IMR-90 (cell line): ENCODE measurements around the gene IL1RAPL1. TPM values are rescaled to one million over a fixed set of nuclear protein-coding genes. Genes with fewer than 3 reads are reported as not detected.

ENCODE experiments used
- ATAC-seq: fragments of 200-7000 bp; cut with Tn5 transposase; 2 replicates; pipeline ENCODE4 v1.9.1; 2020; ENCODE audit warnings: low read depth, mild to moderate bottlenecking, moderate library complexity
- BruUV-seq: library from RNA; stranded (reverse); fragments of 400-500 nt; replicated peaks from 2 replicates; lab custom pipeline; 2021; lab: Mats Ljungman, UMichigan
- CTCF ChIA-PET: fragments of 300-600 bp; formaldehyde crosslinking; extraction: SDS; loops from one replicate; lab custom pipeline; 2021; ENCODE audit warnings: antibody characterized with exemption; lab: Yijun Ruan, JAX
- POLR2A ChIA-PET: fragments of 300-600 bp; sonication (Branson Sonifier 250); formaldehyde crosslinking; loops from one replicate; lab custom pipeline; 2022; ENCODE audit warnings: antibody characterized with exemption; ENCODE audit not compliant: unreplicated experiment; lab: Charles Lee
- DNase-seq: peaks from one replicate; pipeline ENCODE4 v3.0.0; 2013
- H2AFZ ChIP-seq: replicated peaks from 2 replicates; pipeline ENCODE3; 2013; ENCODE audit warnings: low read length, mild to moderate bottlenecking; ENCODE audit not compliant: poor library complexity
- H2AK5ac ChIP-seq: 2 replicates; pipeline ENCODE4 v1.6.1; 2013; ENCODE audit warnings: low read depth, low read length, inconsistent platforms
- H2AK9ac ChIP-seq: replicated peaks from 2 replicates; pipeline ENCODE3; 2013; ENCODE audit warnings: mild to moderate bottlenecking, low read depth, low read length, moderate library complexity; ENCODE audit not compliant: poor library complexity
- H2BK120ac ChIP-seq: 2 replicates; pipeline ENCODE4 v1.6.1; 2013; ENCODE audit warnings: low read depth, low read length, inconsistent platforms
- H2BK15ac ChIP-seq: 3 replicates; pipeline ENCODE4 v1.6.1; 2013; ENCODE audit warnings: low read depth, low read length, inconsistent platforms
- H2BK20ac ChIP-seq: 2 replicates; pipeline ENCODE4 v1.6.1; 2013; ENCODE audit warnings: low read depth, mild to moderate bottlenecking, inconsistent platforms, low read length, moderate library complexity
- H2BK5ac ChIP-seq: 2 replicates; pipeline ENCODE4 v1.6.1; 2013; ENCODE audit warnings: mild to moderate bottlenecking, low read depth, low read length, inconsistent platforms; ENCODE audit not compliant: poor library complexity, severe bottlenecking
- H3K14ac ChIP-seq: replicated peaks from 2 replicates; pipeline ENCODE4 v1.6.1; 2013; ENCODE audit warnings: low read depth, low read length, inconsistent platforms
- H3K18ac ChIP-seq: 2 replicates; pipeline ENCODE4 v1.6.1; 2013; ENCODE audit warnings: low read depth, low read length, control low read depth
- H3K23ac ChIP-seq: 2 replicates; pipeline ENCODE4 v1.6.1; 2013; ENCODE audit warnings: low read depth, low read length, inconsistent platforms
- H3K27ac ChIP-seq: 2 replicates; pipeline ENCODE4 v1.5.1; 2013; ENCODE audit warnings: mild to moderate bottlenecking, control low read depth, low read length; ENCODE audit not compliant: insufficient read depth
- H3K27me3 ChIP-seq: 2 replicates; pipeline ENCODE4 v1.6.1; 2013; ENCODE audit warnings: low read length; ENCODE audit not compliant: control insufficient read depth, insufficient read depth
- H3K36me3 ChIP-seq: 2 replicates; pipeline ENCODE4 v1.6.1; 2013; ENCODE audit warnings: low read length, mixed read lengths; ENCODE audit not compliant: control insufficient read depth, insufficient read depth
- H3K4ac ChIP-seq: 2 replicates; pipeline ENCODE4 v1.6.1; 2013; ENCODE audit warnings: low read depth, low read length, inconsistent platforms
- H3K4me1 ChIP-seq: 2 replicates; pipeline ENCODE4 v1.6.1; 2013; ENCODE audit warnings: low read length, mixed read lengths; ENCODE audit not compliant: control insufficient read depth, insufficient read depth
- H3K4me2 ChIP-seq: 2 replicates; pipeline ENCODE4 v1.6.1; 2013; ENCODE audit warnings: low read depth, mild to moderate bottlenecking, control low read depth, low read length, moderate library complexity
- H3K4me3 ChIP-seq: 2 replicates; pipeline ENCODE4 v1.5.1; 2013; ENCODE audit warnings: low read depth, mild to moderate bottlenecking, control low read depth, low read length, moderate library complexity; ENCODE audit not compliant: insufficient read depth
- H3K56ac ChIP-seq: 2 replicates; pipeline ENCODE4 v1.6.1; 2013; ENCODE audit warnings: low read length, inconsistent platforms; ENCODE audit not compliant: insufficient read depth; ENCODE audit errors: extremely low read depth
- H3K79me1 ChIP-seq, 2 experiments: 2 replicates each; pipeline ENCODE4 v1.6.1; 2013; ENCODE audit warnings: low read length in 2 of 2, inconsistent platforms in 1 of 2, low read depth in 1 of 2
- H3K9ac ChIP-seq: 2 replicates; pipeline ENCODE4 v1.6.1; 2013; ENCODE audit warnings: low read depth, low read length, control low read depth
- H3K9me1 ChIP-seq: 2 replicates; pipeline ENCODE4 v1.6.1; 2013; ENCODE audit warnings: low read length, inconsistent platforms; ENCODE audit not compliant: insufficient read depth
- H3K9me3 ChIP-seq: 2 replicates; pipeline ENCODE4 v1.6.1; 2013; ENCODE audit warnings: low read length; ENCODE audit not compliant: control insufficient read depth, insufficient read depth
- H4K20me1 ChIP-seq: 2 replicates; pipeline ENCODE4 v1.6.1; 2013; ENCODE audit warnings: low read length, inconsistent platforms; ENCODE audit not compliant: insufficient read depth
- H4K5ac ChIP-seq: 2 replicates; pipeline ENCODE4 v1.6.1; 2013; ENCODE audit warnings: mild to moderate bottlenecking, low read depth, low read length, control low read depth
- H4K8ac ChIP-seq, 2 experiments: 2 replicates each; pipeline ENCODE4 v1.6.1; 2013; ENCODE audit warnings: low read depth in 2 of 2, low read length in 2 of 2, control low read depth in 1 of 2, inconsistent platforms in 1 of 2
- H4K91ac ChIP-seq: 2 replicates; pipeline ENCODE4 v1.6.1; 2013; ENCODE audit warnings: low read depth, low read length, inconsistent platforms; ENCODE audit not compliant: insufficient read depth
- MXI1 ChIP-seq: IDR thresholded peaks from 2 replicates; pipeline ENCODE4 v1.6.1; 2012; ENCODE audit warnings: low read depth, mild to moderate bottlenecking, low read length, moderate library complexity, borderline replicate concordance
- NFE2L2 ChIP-seq: fragments of 150-350 bp; IDR thresholded peaks from 2 replicates; pipeline ENCODE4 v1.6.1; 2016; ENCODE audit warnings: low read depth, mild to moderate bottlenecking, low read length
- POLR2A ChIP-seq: IDR thresholded peaks from 2 replicates; pipeline ENCODE4 v1.6.1; 2012; ENCODE audit warnings: mild to moderate bottlenecking, low read depth, low read length
- RFX5 ChIP-seq: IDR thresholded peaks from 2 replicates; pipeline ENCODE4 v1.8.0; 2012; ENCODE audit warnings: low read depth, mild to moderate bottlenecking, low read length, moderate library complexity
- USF2 ChIP-seq: fragments of 150-350 bp; IDR thresholded peaks from 2 replicates; pipeline ENCODE4 v1.6.1; 2017; ENCODE audit warnings: mild to moderate bottlenecking, antibody characterized with exemption, low read length, low read depth
- WGBS, 2 experiments: methylation state at CpG; one replicate each; pipeline versions ENCODE4 v1.1.5 to v1.1.7; 2013; ENCODE audit warnings: missing lambda C conversion rate in 2 of 2; ENCODE audit not compliant: insufficient read length in 1 of 2; ENCODE audit errors: extremely low coverage in 2 of 2; 5-methylcytosine and 5-hydroxymethylcytosine counted together
- dilution Hi-C: fragments of 300-500 bp; cut with HindIII; formaldehyde crosslinking; loops from one replicate; pipeline ENCODE4 v1.14.3; 2018; ENCODE audit warnings: low sequenced_read_pairs; ENCODE audit not compliant: unreplicated experiment
- in situ Hi-C: fragments of 300-500 bp; cut with MboI; formaldehyde crosslinking; loops from 3 replicates; pipeline ENCODE4 v1.14.3; 2019; ENCODE audit warnings: low sequenced_read_pairs, inconsistent platforms, mixed read lengths
- intact Hi-C: fragments of 100-400 bp; cut with micrococcal nuclease; formaldehyde crosslinking; loops from 2 replicates; pipeline ENCODE4 v1.10.0; 2022
- polyA plus RNA-seq, 3 experiments: library from polyadenylated mRNA; depleted of rRNA; stranded (reverse); fragments of >200 nt; gene quantifications; 2 replicates each; pipeline ENCODE4 v1.2.3, GENCODE V29; 2012; ENCODE audit warnings: low replicate concordance in 1 of 3
- total RNA-seq: library from RNA; depleted of rRNA; stranded (reverse); fragments of >200 nt; gene quantifications from 2 replicates; pipeline ENCODE4 v1.2.3, GENCODE V29; 2012

Gene IL1RAPL1
- total and polyA plus RNA-seq, 2 of the 4 experiments (the other 2 are of a cell fraction): 1.5 to 9.0 TPM

DNA sequence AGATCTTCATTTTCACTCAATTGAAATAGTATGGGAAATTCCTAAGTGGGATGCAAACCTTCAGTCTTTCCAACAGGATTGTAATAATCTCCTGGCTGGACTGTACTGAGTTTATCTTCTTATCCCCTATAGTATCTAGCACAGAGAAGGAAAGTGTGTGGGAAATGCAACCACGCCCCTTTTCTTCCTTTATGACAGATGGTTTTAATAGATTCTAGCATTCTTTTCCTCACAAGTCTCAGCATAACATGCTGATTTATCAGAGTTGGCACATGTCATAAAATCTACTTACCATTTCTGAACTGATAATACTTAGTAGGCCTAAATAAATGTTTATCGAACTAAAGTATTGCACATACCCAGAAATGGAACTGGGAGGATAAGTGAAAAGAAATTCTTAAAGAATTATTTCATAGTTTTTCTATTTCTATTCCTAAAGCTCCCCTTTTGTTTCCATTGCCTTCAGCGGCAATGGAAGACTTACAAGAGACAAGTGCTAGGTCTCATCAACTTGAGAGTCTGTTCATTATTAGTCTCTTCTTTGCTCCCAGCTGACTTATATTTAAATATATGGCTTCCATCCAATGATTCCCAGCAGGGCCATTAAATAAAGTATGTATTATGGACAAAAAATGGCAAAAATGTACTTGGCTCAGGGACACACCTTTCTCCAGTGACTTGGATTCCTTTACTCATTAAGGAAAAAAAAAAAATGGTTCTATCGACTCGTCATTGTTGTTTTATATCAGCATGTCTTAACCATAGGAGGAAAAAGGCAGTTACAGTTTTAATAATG lies 484.5 kb downstream of the IL1RAPL1 start:
- Histone ChIP-seq H4K5ac (no peak overlapping the region), H2BK120ac (no peak overlapping the region), H4K20me1 (no peaks in the 10 kb centered on the region), H2BK5ac (no peak overlapping the region), H3K9ac (no peak overlapping the region), H3K27ac (no peak overlapping the region), H2AFZ (no peak overlapping the region), H2BK15ac (no peak overlapping the region), H2AK5ac (no peak overlapping the region), H3K56ac (no peak overlapping the region), H3K4ac (no peak overlapping the region), H3K4me1 (no peaks in the 10 kb centered on the region), H3K36me3 (no peaks in the 10 kb centered on the region), H3K27me3 (no peaks in the 10 kb centered on the region), H3K4me3 (no peak overlapping the region), H3K23ac (no peak overlapping the region), H2BK20ac (no peak overlapping the region), H2AK9ac (no peak overlapping the region), H4K8ac (no peak overlapping the region), H3K4me2 (no peak overlapping the region), H3K9me3 (no peaks in the 10 kb centered on the region), H4K91ac (no peak overlapping the region), H3K9me1 (no peaks in the 10 kb centered on the region), H3K14ac (no peak overlapping the region), H3K18ac (no peak overlapping the region), H3K79me1 (no peaks in the 10 kb centered on the region)
- ChIA-PET POLR2A (no interaction called here), CTCF (interaction anchor here (0.7 kb wide), 1 partner anchor 19 kb away, joined by 3 read pairs; no protein-coding TSS in a partner anchor)
- intact Hi-C loops (no loop called here), in situ Hi-C loops (no loop called here), dilution Hi-C loops (no loop called here)
- TF ChIP-seq NFE2L2: no peak
- TF ChIP-seq RFX5: no peak
- no peak for TF ChIP-seq USF2
- no peak for TF ChIP-seq POLR2A
- TF ChIP-seq MXI1: no peak
- DNase-seq (no peak), ATAC-seq (no peak)
- WGBS, 2 experiments: no CpG with 5 or more reads among the region's 5 CpGs
- no TSS peak for BruUV-seq
